Measurements from ENCODE around the gene PSMG4.
"Not testable (repeated sequence)": the region's sequence is repeated elsewhere in the genome, so short reads cannot be mapped to it uniquely, and the experiment has no call there.

The PSMG4 gene

GRCh38 chr6:3230900-3231246 is 27.9 kb upstream of the PSMG4 start:
- peak; percentile 40 for DNase-seq

- DNase-seq = peak; percentile 80
Measured at GRCh38 chr6:3231247-3232016, 27.3 kb upstream of the PSMG4 start.

- DNase-seq = peak; percentile 13
Measured at GRCh38 chr6:3232017-3232945, 26.5 kb upstream of the PSMG4 start.

- DNase-seq = no peak
Measured at GRCh38 chr6:3233321-3233720, 25.4 kb upstream of the PSMG4 start.

- no peak for DNase-seq
Measured at GRCh38 chr6:3233904-3234303, 24.8 kb upstream of the PSMG4 start.

GRCh38 chr6:3235486-3235885 is 23.3 kb upstream of the PSMG4 start:
- DNase-seq = no peak

- no peak for DNase-seq
Measured at GRCh38 chr6:3236005-3236404, 22.7 kb upstream of the PSMG4 start.

GRCh38 chr6:3237761-3238662 is 20.7 kb upstream of the PSMG4 start:
- no peak for DNase-seq

GRCh38 chr6:3239110-3239830 is 19.5 kb upstream of the PSMG4 start:
- no peak for DNase-seq

GRCh38 chr6:3240595-3240994 is 18.2 kb upstream of the PSMG4 start:
- DNase-seq = no peak

GRCh38 chr6:3241745-3242144 is 17.0 kb upstream of the PSMG4 start:
- DNase-seq = not testable (repeated sequence)

GRCh38 chr6:3242768-3243167 is 16.0 kb upstream of the PSMG4 start:
- DNase-seq = no peak

- DNase-seq = no peak
Measured at GRCh38 chr6:3244003-3244831, 14.5 kb upstream of the PSMG4 start.

- not testable (repeated sequence) for DNase-seq
Measured at GRCh38 chr6:3244832-3245161, 13.9 kb upstream of the PSMG4 start.

GRCh38 chr6:3245216-3245615 is 13.5 kb upstream of the PSMG4 start:
- DNase-seq = no peak

GRCh38 chr6:3247255-3248146 is 11.2 kb upstream of the PSMG4 start:
- no peak for DNase-seq

GRCh38 chr6:3249821-3250220 is 8.9 kb upstream of the PSMG4 start:
- no peak for DNase-seq

- no peak for DNase-seq
Measured at GRCh38 chr6:3250231-3250675, 8.5 kb upstream of the PSMG4 start.

GRCh38 chr6:3251462-3252314 is 7.1 kb upstream of the PSMG4 start:
- DNase-seq = peak; percentile 72
